NCI-H2029 treated with DMSO at 0.1 percent for 48 hours (cell line): Measurements from ENCODE around the gene EDARADD.
"Not testable (repeated sequence)": the region's sequence is repeated elsewhere in the genome, so short reads cannot be mapped to it uniquely, and the experiment has no call there.

Experiments used
- DNase-seq: peaks from one replicate; lab custom pipeline; 2025; lab: John Stamatoyannopoulos, UW

Gene EDARADD

GRCh38 chr1:236393681-236394481, at the start of gene EDARADD:
Gene EDARADD (plus strand): TSS chr1:236394286. CDS start chr1:236394445, 159 bp downstream.
- no peak for DNase-seq

GRCh38 chr1:236345728-236346127, 48.4 kb upstream of the EDARADD start:
- DNase-seq = no peak

- no peak for DNase-seq
These were observed 46.0 kb upstream of the EDARADD start for GRCh38 chr1:236348071-236348470.

GRCh38 chr1:236350308-236350707, 43.8 kb upstream of the EDARADD start:
- DNase-seq = no peak

- DNase-seq = no peak
These were observed 42.1 kb upstream of the EDARADD start for GRCh38 chr1:236351875-236352573.

GRCh38 chr1:236352747-236353146, 41.3 kb upstream of the EDARADD start:
- not testable (repeated sequence) for DNase-seq

- DNase-seq = no peak
These were observed 40.3 kb upstream of the EDARADD start for GRCh38 chr1:236353813-236354212.

- DNase-seq = no peak
These were observed 39.5 kb upstream of the EDARADD start for GRCh38 chr1:236354330-236355147.

GRCh38 chr1:236356141-236356540, 37.9 kb upstream of the EDARADD start:
- no peak for DNase-seq

GRCh38 chr1:236361909-236362590, 32.0 kb upstream of the EDARADD start:
- DNase-seq = no peak

GRCh38 chr1:236363237-236363636, 30.8 kb upstream of the EDARADD start:
- no peak for DNase-seq

GRCh38 chr1:236365999-236366570, 28.0 kb upstream of the EDARADD start:
- no peak for DNase-seq

GRCh38 chr1:236366681-236367080, 27.4 kb upstream of the EDARADD start:
- not testable (repeated sequence) for DNase-seq

GRCh38 chr1:236370420-236370819, 23.7 kb upstream of the EDARADD start:
- no peak for DNase-seq

GRCh38 chr1:236371083-236371482, 23.0 kb upstream of the EDARADD start:
- no peak for DNase-seq

GRCh38 chr1:236377832-236378535, 16.1 kb upstream of the EDARADD start:
- DNase-seq = no peak

GRCh38 chr1:236381565-236382158, 12.4 kb upstream of the EDARADD start:
- DNase-seq = no peak

GRCh38 chr1:236388332-236388731, 5.8 kb upstream of the EDARADD start:
- no peak for DNase-seq

- no peak for DNase-seq
These were observed 4.8 kb upstream of the EDARADD start for GRCh38 chr1:236389253-236389652.

GRCh38 chr1:236391008-236391407, 3.1 kb upstream of the EDARADD start:
- no peak for DNase-seq
